Ammon's horn (tissue), 1 donor: ENCODE data around the gene TEDC1.

Source experiments
- DNase-seq: peaks from one replicate; pipeline ENCODE4 v3.0.0-alpha.2; 2016; ENCODE audit warnings: low spot score

TEDC1 gene

DNA sequence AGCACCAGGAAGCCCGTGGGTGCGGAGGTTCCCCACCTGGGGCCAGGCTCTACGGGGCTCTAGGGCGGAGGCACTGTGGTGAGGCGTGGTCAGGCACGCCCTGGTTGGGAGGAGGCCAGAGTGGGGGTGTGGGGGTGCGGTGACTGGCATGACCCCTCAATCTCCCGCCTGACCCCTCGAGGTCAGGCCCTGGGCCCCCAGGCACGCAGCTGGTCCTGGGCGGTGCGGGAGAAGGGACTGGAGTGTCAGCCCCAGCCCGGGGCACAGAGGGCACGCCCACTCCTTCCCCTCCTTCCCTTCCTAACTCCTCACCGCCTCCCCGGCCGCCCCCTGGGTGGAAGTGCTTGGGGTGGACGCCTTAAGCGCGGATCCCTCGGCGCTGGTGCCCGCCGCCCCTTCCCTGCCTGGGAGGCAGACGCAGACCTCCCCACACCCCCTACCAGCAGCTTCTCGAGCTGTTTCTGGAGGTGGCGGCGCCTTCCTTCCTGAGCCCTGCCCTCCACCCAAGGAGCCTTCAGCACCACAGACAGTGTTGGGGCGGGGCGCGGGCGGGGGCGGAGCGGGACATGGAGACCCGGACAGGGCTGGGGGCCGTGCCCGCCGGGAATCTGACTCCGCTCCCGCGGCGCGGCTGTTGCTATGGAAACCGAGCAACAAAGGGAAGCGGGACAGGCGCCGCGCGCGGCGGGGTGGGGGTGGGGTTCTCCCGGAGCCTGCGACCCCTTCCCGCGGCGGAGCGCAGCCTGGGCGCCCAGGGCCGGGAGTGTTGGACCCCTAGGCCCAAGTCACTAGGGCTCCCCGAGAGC lies 17.2 kb upstream of the TEDC1 start:
- no peak for DNase-seq

DNA sequence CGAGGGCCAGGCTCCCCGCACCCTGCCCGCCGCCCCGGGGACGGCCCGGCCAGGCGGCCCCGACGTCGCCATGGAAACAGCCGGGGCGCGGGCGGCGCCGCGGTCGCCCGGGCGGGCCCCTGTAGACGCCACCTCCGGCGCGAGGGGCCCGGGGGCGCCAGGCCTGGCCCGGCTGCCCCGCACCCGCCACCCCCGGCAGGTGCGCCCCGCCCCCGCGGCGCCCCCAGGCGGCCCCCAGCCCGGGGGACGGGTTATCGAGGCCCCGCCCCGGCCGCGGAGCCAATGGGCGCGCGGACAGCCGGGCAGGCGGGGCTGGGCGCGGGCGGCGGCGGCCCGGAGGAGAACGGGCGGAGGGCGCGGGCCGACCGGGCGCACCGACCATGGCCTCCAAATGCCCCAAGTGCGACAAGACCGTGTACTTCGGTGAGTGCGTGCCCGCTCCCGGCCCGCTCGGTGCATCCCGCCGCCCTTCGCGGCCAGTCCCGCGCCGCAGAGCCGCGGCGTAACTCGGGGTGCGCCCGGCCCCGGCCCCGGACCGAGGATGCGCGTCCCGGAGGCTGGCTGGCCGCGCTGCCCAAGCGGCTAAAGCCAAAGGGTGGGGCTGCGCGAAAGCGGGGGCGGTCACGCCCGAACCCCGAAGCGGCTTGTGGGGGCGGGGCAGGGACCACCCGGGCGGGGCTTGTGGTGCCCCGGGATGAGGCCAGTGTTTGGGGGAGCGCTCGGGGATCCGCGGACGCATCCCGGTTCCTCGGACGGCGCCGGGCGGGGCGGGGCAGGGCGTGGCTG lies 16.4 kb upstream of the TEDC1 start, which contains the start of gene CRIP2:
CRIP2 (plus strand) TSS at position 339 of the 786 bp plus-strand sequence; CDS start at position 381, 42 bp downstream.
- DNase-seq, result no peak

DNA sequence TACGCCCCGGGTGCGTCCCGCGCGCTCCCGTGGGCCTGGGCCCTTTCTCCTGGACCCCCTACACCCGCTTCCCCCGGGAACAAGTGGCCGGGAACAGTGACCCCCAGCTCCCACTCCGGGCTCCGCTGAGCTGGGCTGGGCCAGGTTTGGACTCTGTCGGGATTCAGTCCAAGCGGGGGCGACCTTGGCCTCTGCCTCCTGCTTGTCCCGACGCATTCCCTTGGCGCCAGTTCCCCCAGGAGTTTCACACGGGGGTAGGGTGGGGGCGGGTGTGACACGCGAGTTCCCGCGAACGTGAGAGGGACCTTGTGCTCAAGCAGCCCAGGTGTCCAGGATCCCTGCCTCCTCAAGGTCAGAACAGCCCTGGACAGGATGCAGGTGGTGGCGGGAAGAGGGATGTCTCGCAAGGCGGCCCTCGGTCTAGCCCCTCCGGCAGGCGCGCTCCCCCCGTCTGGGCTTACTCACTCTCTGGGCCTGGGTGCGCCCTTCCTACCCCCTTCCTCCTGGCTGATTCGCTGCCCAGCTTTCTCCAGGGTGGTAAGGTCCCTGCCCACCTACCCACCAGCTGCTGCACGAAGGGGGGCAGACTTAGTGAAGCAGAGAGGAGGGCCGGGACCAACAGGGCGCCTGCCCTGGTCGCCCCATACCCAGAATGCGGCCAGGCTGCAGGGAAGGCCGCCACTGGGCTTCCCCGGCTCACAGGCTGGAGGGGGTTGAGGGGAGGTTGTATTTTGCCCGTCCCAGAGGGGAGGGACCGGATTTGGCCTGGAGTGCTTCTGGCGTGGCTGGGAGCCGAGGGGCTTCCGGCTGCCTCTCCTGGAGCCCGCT lies 15.6 kb upstream of the TEDC1 start:
- DNase-seq, result no peak

- DNase-seq, result peak; percentile 88
These were observed 14.8 kb upstream of the TEDC1 start for GRCh38 chr14:105476097-105476830.

DNA sequence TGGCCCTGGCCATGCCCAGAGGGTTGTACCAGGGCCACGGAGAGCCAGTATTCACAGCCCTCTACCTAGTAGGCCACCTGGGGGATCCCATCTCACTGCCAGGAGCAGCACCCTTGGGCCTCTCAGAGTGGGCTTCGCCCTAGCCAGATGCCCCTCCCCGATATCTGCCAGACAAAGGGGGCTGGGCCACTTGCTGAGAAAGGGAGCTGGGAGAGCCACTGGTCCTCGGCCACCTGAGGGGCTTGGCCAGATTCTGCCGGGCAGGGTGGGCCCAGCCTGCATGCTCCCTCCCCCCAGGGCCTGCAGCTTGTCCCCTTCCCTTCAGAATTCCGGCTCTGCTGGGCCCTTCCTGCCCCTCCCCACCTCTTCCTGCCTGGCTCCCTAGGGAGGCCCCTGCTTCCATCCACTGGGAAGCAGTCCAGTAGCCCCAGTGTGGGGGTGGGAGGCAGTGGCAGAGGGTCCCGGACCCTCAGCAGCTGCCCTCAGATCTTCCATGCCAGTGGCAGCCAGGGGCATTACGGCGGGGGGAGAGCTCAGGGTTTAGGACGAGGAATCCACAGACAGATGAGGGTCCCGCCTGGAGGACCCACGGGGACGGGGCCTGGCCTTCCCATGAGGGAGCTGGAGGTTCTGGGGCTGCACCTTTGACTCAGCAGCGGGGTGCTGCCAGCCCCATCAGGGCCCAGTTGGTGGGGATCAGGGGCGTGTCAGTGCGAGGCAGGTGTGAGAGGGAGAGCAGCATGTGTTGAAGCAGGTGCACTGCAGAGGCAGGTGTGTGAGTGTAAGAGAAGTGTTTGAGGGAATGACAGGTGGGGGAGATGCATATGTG lies 14.0 kb upstream of the TEDC1 start:
- no peak for DNase-seq

DNA sequence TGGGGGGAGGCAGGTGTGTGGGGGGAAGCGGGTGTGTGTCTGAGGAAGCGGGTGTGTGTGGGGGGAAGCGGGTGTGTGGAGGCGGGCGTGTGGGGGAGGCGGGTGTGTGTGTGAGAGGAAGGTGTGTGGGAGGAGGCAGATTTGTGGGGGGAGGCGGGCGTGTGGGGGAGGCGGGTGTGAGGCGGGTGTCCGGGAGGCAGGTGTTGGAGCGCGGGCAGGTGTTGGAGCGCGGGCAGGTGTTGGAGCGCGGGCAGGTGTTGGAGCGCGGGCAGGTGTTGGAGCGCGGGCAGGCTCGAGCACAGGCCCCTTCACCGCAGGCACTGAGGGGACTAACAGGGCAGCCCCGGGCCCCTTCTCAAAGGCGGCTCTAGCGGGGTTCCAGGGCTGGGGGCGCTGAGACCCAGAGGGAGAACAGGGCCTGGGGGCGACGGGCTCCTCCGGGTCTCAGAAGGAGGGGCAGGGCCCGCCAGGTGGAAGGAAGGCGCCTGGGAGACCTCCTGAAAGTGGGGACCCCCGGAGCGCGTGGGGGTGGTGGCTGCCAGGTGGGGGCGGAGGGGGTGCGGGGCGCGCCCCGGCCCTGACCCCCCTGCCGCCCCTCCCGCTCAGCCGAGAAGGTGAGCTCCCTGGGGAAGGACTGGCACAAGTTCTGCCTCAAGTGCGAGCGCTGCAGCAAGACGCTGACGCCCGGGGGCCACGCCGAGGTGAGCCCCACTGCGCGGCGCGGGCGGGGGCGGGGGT lies 13.2 kb upstream of the TEDC1 start:
- DNase-seq, result no peak

DNA sequence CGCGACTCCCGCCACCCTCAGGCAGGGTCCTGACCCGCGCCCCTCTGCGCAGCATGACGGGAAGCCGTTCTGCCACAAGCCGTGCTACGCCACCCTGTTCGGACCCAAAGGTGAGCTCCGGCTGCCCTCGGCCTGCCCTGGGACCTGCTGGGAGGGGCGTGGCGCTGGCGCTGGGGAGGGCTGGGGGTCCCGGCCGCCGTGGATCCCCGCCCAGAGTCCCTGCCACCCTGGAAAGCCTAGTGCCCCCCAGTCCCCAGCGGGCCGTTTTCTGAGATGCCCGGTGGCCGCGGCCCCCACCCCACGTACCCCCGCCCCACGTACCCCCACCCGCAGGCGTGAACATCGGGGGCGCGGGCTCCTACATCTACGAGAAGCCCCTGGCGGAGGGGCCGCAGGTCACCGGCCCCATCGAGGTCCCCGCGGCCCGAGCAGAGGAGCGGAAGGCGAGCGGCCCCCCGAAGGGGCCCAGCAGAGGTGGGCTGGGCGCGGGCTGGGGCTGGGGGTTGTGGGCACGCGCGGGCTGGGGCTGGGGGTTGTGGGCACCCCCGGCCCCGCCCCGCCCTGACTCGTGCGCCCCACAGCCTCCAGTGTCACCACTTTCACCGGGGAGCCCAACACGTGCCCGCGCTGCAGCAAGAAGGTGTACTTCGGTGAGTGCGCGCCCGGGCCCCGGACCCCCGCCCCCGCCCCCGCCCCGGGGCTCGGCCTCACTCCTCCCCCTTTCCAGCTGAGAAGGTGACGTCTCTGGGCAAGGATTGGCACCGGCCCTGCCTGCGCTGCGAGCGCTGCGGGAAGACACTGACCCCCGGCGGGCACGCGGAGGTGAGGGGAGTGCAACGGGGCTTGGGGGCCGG lies 12.4 kb upstream of the TEDC1 start:
- no peak for DNase-seq

GRCh38 chr14:105479431-105480158 lies 11.5 kb upstream of the TEDC1 start:
- no peak for DNase-seq

- DNase-seq, result no peak
These were observed 10.8 kb upstream of the TEDC1 start for GRCh38 chr14:105480199-105480746.

GRCh38 chr14:105480807-105481801 lies 9.9 kb upstream of the TEDC1 start:
- DNase-seq, result peak; percentile 90

DNA sequence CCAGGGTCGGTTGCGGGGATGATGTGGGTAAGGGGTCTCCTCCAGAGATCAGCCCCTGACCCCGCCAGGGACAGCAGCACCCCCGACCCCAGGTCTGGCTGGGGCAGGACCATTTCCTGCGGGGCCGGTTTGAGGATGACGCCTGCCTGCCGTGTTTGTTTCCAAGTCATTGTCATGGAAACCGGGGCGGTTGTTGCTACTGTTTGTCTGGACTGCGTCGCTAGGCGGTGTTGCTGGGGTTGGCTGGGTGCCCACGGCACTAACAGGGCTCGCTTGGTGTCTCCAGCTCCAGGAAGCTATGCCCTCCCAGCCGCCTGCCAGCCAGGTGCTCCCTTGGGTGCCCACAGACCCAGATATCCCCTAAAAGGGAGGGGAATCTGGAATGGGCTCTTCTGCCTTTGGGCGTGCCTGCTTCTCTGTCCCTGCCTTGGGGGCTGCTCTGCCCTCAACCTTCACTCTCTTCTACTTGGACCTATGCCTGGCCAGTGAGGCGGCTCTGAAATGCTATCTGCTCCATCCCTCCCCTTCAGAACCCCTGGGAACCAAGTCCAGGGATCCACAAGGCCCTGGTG lies 9.1 kb upstream of the TEDC1 start:
- peak; percentile 93 for DNase-seq

DNA sequence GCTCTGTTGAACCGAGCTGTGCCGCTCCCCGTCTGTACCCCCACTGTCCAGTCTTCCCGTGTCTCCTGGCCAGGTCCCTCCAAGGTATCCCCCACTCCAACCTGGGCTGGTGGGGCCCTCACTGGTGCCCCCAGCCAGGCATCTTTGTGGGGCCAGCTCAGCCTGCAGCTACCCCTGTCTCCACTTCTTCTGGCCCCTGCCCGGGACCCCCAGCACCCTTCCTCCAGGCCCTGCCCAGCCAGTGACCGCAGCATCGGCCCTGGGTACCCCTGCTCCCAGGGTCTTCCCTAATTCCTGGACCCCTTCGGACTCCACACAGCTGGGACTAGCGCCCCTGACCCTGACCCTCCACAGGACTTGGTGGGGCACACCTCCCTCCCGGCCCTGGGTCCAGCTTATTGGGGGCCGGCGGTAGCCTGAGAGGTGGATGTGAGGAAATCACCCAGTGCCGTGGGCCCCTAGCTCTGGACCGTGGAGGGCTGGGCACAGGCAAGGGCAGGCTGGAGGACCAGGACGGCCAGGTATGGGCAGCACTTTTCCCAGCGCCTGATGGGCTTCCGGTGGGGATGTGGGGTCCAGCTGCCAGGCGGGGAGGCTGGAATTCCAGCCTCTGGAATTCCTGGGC lies 8.4 kb upstream of the TEDC1 start:
- DNase-seq, result no peak

GRCh38 chr14:105483300-105484068 lies 7.6 kb upstream of the TEDC1 start:
- DNase-seq, result no peak

- no peak for DNase-seq
These were observed 6.7 kb upstream of the TEDC1 start for GRCh38 chr14:105484069-105484996.
